A673 (cell line): ENCODE data around the gene CCDC106. TPM values are rescaled to one million over a fixed set of nuclear protein-coding genes. Genes with fewer than 3 reads are reported as not detected.

Experiments used
- BruUV-seq: library from RNA; stranded (reverse); fragments of 400-500 nt; replicated peaks from 2 replicates; lab custom pipeline; 2021; lab: Mats Ljungman, UMichigan
- CTCF ChIA-PET: fragments of 300-600 bp; sonication (Branson Sonifier 250); formaldehyde crosslinking; loops from one replicate; lab custom pipeline; 2022; ENCODE audit warnings: antibody characterized with exemption; lab: Charles Lee
- POLR2A ChIA-PET: fragments of 300-600 bp; sonication (Branson Sonifier 250); formaldehyde crosslinking; loops from one replicate; lab custom pipeline; 2022; ENCODE audit warnings: antibody characterized with exemption; ENCODE audit not compliant: low non-redundant PET; lab: Charles Lee
- DNase-seq: peaks from one replicate; pipeline ENCODE4 v3.0.0-alpha.2; 2015; ENCODE audit warnings: low spot score
- H3K27ac ChIP-seq: fragments of 200-600 bp; sonication (generic); 2 replicates; pipeline ENCODE4 v1.5.1; 2016; ENCODE audit warnings: mixed run types, low read depth, mild to moderate bottlenecking, mixed read lengths, antibody characterized with exemption, low read length; ENCODE audit not compliant: poor library complexity, severe bottlenecking
- H3K27me3 ChIP-seq: fragments of 200-600 bp; sonication (generic); replicated peaks from 2 replicates; pipeline ENCODE4 v1.6.1; 2017; ENCODE audit warnings: mixed run types, low read depth, mild to moderate bottlenecking, mixed read lengths, antibody characterized with exemption, low read length; ENCODE audit not compliant: insufficient read depth, poor library complexity
- H3K36me3 ChIP-seq: fragments of 200-600 bp; sonication (generic); 2 replicates; pipeline ENCODE4 v1.6.1; 2016; ENCODE audit warnings: mixed run types, mild to moderate bottlenecking, mixed read lengths, antibody characterized with exemption, low read length; ENCODE audit not compliant: insufficient read depth, poor library complexity, severe bottlenecking
- H3K4me1 ChIP-seq: fragments of 200-600 bp; sonication (generic); 2 replicates; pipeline ENCODE4 v1.6.1; 2017; ENCODE audit warnings: mixed run types, mild to moderate bottlenecking, mixed read lengths, antibody characterized with exemption, low read length; ENCODE audit not compliant: insufficient read depth, poor library complexity, severe bottlenecking
- H3K4me3 ChIP-seq: fragments of 200-600 bp; sonication (generic); 2 replicates; pipeline ENCODE4 v1.5.1; 2016; ENCODE audit warnings: low read depth, mixed run types, mild to moderate bottlenecking, mixed read lengths, low read length; ENCODE audit not compliant: poor library complexity, severe bottlenecking
- H3K9me3 ChIP-seq: fragments of 200-600 bp; sonication (generic); 2 replicates; pipeline ENCODE4 v1.6.1; 2016; ENCODE audit warnings: mixed run types, low read depth, mild to moderate bottlenecking, mixed read lengths, antibody characterized with exemption, low read length; ENCODE audit not compliant: poor library complexity, severe bottlenecking
- EZH2 ChIP-seq: fragments of 200-600 bp; sonication (generic); IDR thresholded peaks from 2 replicates; pipeline ENCODE4 v1.6.1; 2017; ENCODE audit warnings: borderline replicate concordance, low read depth, mild to moderate bottlenecking, mixed read lengths, antibody characterized with exemption, low read length; ENCODE audit not compliant: poor library complexity, severe bottlenecking
- intact Hi-C: fragments of 100-400 bp; cut with micrococcal nuclease; formaldehyde crosslinking; loops from one replicate; pipeline ENCODE4 v1.10.0; 2022; ENCODE audit not compliant: unreplicated experiment
- total RNA-seq: library from RNA; stranded (reverse); gene quantifications from 2 replicates; pipeline ENCODE4 v1.2.3, GENCODE V29; 2021
- TF ChIP-seq, protein P1 (sequence below): fragments of 300-800, 200-600 bp; sonication (generic); conservative IDR thresholded peaks from 2 replicates; pipeline ENCODE4 v1.5.1; 2017; ENCODE audit warnings: low read depth, mild to moderate bottlenecking, antibody characterized with exemption, low read length, moderate library complexity, mixed read lengths

Gene CCDC106
- total RNA-seq, 1 experiment from 2014 or later: 41.5 TPM

DNA sequence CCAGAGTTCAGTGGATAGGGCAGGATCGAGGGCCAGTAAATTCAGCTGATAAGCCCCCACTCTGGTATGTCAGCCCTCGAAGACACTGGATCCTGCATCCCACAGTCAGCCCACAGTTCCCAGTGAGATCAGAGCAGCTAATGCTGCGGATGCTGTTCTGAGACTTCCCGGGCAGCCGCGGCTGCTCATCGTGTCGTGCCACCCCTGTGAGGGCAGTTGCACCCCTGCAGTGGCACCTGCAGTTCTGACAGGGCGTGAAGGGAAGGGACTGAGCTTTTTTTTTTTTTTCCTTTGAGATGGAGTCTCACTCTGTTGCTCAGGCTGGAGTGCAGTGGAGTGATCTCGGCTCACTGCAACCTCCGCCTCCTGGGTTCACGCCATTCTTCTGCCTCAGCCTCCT lies 19.5 kb downstream of the CCDC106 start:
- H3K9me3 ChIP-seq: no peaks in the 10 kb centered on the region
- H3K27me3 ChIP-seq: no peaks in the 10 kb centered on the region
- CTCF ChIA-PET: no interaction called here
- H3K4me3 ChIP-seq: no peak overlapping the region
- DNase-seq: no peak
- BruUV-seq: no TSS peak
- peaks cover 76% of the 10 kb centered on the region for H3K36me3 ChIP-seq
- intact Hi-C loops: no loop called here
- TF ChIP-seq EZH2: no peak
- POLR2A ChIA-PET: no interaction called here
- no peak overlapping the region for H3K27ac ChIP-seq
- peaks cover 34% of the 10 kb centered on the region for H3K4me1 ChIP-seq

DNA sequence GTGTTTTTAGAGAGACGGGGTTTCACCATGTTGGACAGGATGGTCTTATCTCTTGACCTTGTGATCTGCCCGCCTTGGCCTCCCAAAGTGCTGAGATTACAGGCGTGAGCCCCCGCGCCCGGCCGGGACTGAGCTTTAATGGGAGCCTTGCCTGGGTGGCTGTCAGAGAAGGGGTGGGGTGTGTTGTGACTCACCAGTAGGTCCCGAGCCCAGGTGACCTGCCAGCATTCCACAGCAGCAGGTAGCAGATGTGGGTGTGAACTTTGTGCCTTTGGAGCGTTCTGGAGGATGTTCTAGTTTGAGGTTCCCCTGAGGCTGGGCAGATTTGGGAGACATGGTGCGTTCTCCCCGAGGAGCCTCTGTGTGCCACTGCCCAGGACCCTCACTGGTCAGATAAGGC lies 19.9 kb downstream of the CCDC106 start:
- H3K4me3 ChIP-seq: no peak overlapping the region
- no peaks in the 10 kb centered on the region for H3K27me3 ChIP-seq
- peaks cover 38% of the 10 kb centered on the region for H3K4me1 ChIP-seq
- TF ChIP-seq, protein P1, sequence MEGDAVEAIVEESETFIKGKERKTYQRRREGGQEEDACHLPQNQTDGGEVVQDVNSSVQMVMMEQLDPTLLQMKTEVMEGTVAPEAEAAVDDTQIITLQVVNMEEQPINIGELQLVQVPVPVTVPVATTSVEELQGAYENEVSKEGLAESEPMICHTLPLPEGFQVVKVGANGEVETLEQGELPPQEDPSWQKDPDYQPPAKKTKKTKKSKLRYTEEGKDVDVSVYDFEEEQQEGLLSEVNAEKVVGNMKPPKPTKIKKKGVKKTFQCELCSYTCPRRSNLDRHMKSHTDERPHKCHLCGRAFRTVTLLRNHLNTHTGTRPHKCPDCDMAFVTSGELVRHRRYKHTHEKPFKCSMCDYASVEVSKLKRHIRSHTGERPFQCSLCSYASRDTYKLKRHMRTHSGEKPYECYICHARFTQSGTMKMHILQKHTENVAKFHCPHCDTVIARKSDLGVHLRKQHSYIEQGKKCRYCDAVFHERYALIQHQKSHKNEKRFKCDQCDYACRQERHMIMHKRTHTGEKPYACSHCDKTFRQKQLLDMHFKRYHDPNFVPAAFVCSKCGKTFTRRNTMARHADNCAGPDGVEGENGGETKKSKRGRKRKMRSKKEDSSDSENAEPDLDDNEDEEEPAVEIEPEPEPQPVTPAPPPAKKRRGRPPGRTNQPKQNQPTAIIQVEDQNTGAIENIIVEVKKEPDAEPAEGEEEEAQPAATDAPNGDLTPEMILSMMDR: no peak
- no peak for TF ChIP-seq EZH2
- no peak overlapping the region for H3K27ac ChIP-seq
- peaks cover 72% of the 10 kb centered on the region for H3K36me3 ChIP-seq
- H3K9me3 ChIP-seq: no peaks in the 10 kb centered on the region
- intact Hi-C loops: no loop called here
- ChIA-PET CTCF (no interaction called here), POLR2A (no interaction called here)
- BruUV-seq: no TSS peak
- no peak for DNase-seq

DNA sequence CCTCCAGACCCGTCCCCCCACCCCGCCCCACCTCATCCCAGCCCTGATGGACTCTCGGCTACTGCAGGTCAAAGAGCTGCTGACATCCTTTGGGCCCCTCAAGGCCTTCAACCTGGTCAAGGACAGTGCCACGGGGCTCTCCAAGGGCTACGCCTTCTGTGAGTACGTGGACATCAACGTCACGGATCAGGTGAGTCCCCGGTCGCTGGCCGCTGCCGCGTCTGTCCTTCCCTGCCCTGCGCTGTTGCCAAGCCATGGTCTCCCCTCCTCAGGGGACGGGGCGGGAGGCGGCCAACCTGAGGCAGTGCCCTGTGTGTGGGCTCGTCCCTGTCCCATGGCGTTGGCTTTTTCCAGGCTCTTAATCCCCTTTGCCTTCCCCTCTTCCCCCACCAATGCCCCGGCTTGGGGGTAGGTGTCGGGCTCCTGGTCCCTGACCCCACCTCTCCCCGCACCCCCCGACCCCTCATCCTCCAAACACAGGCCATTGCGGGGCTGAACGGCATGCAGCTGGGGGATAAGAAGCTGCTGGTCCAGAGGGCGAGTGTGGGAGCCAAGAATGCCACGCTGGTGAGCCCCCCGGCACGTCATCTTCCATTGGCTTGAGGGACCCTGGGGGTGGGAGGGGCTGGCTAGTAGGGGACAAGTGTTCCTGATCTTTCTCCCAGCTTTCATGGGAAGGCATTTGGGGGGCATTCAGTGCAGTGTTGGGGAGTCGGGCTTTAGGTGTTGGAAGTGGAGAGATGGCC lies 20.8 kb downstream of the CCDC106 start:
- peaks cover 68% of the 10 kb centered on the region for H3K36me3 ChIP-seq
- no peak overlapping the region for H3K27ac ChIP-seq
- no peak for DNase-seq
- POLR2A ChIA-PET: interaction anchor here (0.5 kb wide), 1 partner anchor 33 kb away, joined by 8 read pairs; no protein-coding TSS in a partner anchor
- peaks cover 46% of the 10 kb centered on the region for H3K4me1 ChIP-seq
- H3K27me3 ChIP-seq: no peaks in the 10 kb centered on the region
- no peak overlapping the region for H3K4me3 ChIP-seq
- intact Hi-C loops: no loop called here
- TF ChIP-seq, protein P1: no peak
- H3K9me3 ChIP-seq: no peaks in the 10 kb centered on the region
- CTCF ChIA-PET: no interaction called here
- no TSS peak for BruUV-seq
